GM23338 (cell line): ENCODE data around the gene SIAE. TPM values are rescaled to one million over a fixed set of nuclear protein-coding genes. Genes with fewer than 3 reads are reported as not detected.

ENCODE experiments used
- ATAC-seq: fragments of 200-7000 bp; cut with Tn5 transposase; 3 replicates; pipeline ENCODE4 v1.9.1; 2020
- DNase-seq: peaks from one replicate; pipeline ENCODE4 v3.0.0-alpha.2; 2015; ENCODE audit warnings: low spot score
- H2AFZ ChIP-seq: fragments of 200-600 bp; sonication (generic); 2 replicates; pipeline ENCODE4 v1.8.0; 2016; ENCODE audit warnings: antibody characterized with exemption, mild to moderate bottlenecking, moderate library complexity
- H3F3A ChIP-seq: fragments of 200-600 bp; sonication (generic); replicated peaks from 2 replicates; pipeline ENCODE4 v1.8.0; 2017; ENCODE audit warnings: antibody characterized with exemption, mixed run types, low read depth
- H3K27ac ChIP-seq: fragments of 200-600 bp; sonication (generic); 2 replicates; pipeline ENCODE4 v1.6.1; 2016; ENCODE audit warnings: low read depth
- H3K27me3 ChIP-seq: fragments of 200-600 bp; sonication (generic); 2 replicates; pipeline ENCODE4 v1.8.0; 2016; ENCODE audit warnings: mild to moderate bottlenecking, mixed run types, moderate library complexity; ENCODE audit not compliant: insufficient read depth
- H3K36me3 ChIP-seq: fragments of 200-600 bp; sonication (generic); 2 replicates; pipeline ENCODE4 v1.8.0; 2016; ENCODE audit warnings: mild to moderate bottlenecking; ENCODE audit not compliant: insufficient read depth
- H3K4me1 ChIP-seq: fragments of 200-600 bp; sonication (generic); 2 replicates; pipeline ENCODE4 v1.8.0; 2016; ENCODE audit warnings: mild to moderate bottlenecking, moderate library complexity; ENCODE audit not compliant: insufficient read depth
- H3K4me2 ChIP-seq: fragments of 200-600 bp; sonication (generic); 2 replicates; pipeline ENCODE4 v1.7.1; 2017; ENCODE audit warnings: mixed run types
- H3K4me3 ChIP-seq: fragments of 200-600 bp; sonication (generic); 2 replicates; pipeline ENCODE4 v1.6.1; 2016; ENCODE audit warnings: mixed run types
- H3K79me2 ChIP-seq: fragments of 200-600 bp; sonication (generic); replicated peaks from 2 replicates; pipeline ENCODE4 v1.8.0; 2017; ENCODE audit warnings: mild to moderate bottlenecking; ENCODE audit not compliant: insufficient read depth
- H3K9me2 ChIP-seq: fragments of 200-600 bp; sonication (generic); 2 replicates; pipeline ENCODE4 v1.8.0; 2017; ENCODE audit not compliant: insufficient read depth
- H4K20me1 ChIP-seq: fragments of 200-600 bp; sonication (generic); replicated peaks from 2 replicates; pipeline ENCODE4 v1.8.0; 2017; ENCODE audit warnings: mild to moderate bottlenecking; ENCODE audit not compliant: insufficient read depth
- H3K27ac Mint-ChIP-seq: 2 replicates; pipeline ENCODE4 v1.8.0; 2020; ENCODE audit warnings: inconsistent platforms, mild to moderate bottlenecking, moderate library complexity, mixed read lengths
- H3K27me3 Mint-ChIP-seq: 3 replicates; pipeline ENCODE4 v1.8.0; 2022; ENCODE audit warnings: low read depth, mild to moderate bottlenecking, moderate library complexity, mixed read lengths, inconsistent platforms; ENCODE audit not compliant: insufficient read depth, poor library complexity
- H3K36me3 Mint-ChIP-seq: 3 replicates; pipeline ENCODE4 v1.8.0; 2021; ENCODE audit warnings: low read depth, mild to moderate bottlenecking, inconsistent platforms, moderate library complexity, mixed read lengths
- H3K4me1 Mint-ChIP-seq: 3 replicates; pipeline ENCODE4 v1.8.0; 2020; ENCODE audit warnings: mild to moderate bottlenecking, inconsistent platforms, mixed read lengths
- H3K4me3 Mint-ChIP-seq: 3 replicates; pipeline ENCODE4 v1.8.0; 2021; ENCODE audit warnings: moderate library complexity, mild to moderate bottlenecking, inconsistent platforms, mixed read lengths
- H3K9me3 Mint-ChIP-seq: 3 replicates; pipeline ENCODE4 v1.8.0; 2020; ENCODE audit warnings: moderate library complexity, mild to moderate bottlenecking, inconsistent platforms, mixed read lengths
- CREB1 ChIP-seq: fragments of 250-450 bp; sonication (Bioruptor Pico); IDR thresholded peaks from 2 replicates; pipeline ENCODE4 v1.5.0; 2020; ENCODE audit warnings: low read depth, mild to moderate bottlenecking, moderate library complexity
- EZH2 ChIP-seq: fragments of 200-600 bp; sonication (generic); IDR thresholded peaks from one replicate; pipeline ENCODE4 v1.8.0; 2017; ENCODE audit warnings: antibody characterized with exemption, mild to moderate bottlenecking, low read depth; ENCODE audit not compliant: unreplicated experiment
- EZH2phosphoT487 ChIP-seq: fragments of 200-600 bp; sonication (generic); IDR thresholded peaks from one replicate; pipeline ENCODE4 v1.8.1; 2018; ENCODE audit warnings: antibody characterized with exemption; ENCODE audit not compliant: unreplicated experiment
- JUNB ChIP-seq: IDR thresholded peaks from one replicate; pipeline ENCODE4 v1.6.1; 2016; ENCODE audit warnings: antibody characterized with exemption; ENCODE audit not compliant: unreplicated experiment
- NANOG ChIP-seq: IDR thresholded peaks from 2 replicates; pipeline ENCODE4 v1.6.1; 2016; ENCODE audit warnings: antibody characterized with exemption, borderline replicate concordance
- POLR2AphosphoS5 ChIP-seq: IDR thresholded peaks from 2 replicates; pipeline ENCODE4 v1.6.1; 2016; ENCODE audit warnings: antibody characterized with exemption, low read depth
- STAT1 ChIP-seq: IDR thresholded peaks from one replicate; pipeline ENCODE4 v1.6.1; 2016; ENCODE audit warnings: antibody characterized with exemption; ENCODE audit not compliant: unreplicated experiment
- ZNF114 ChIP-seq: fragments of 250-450 bp; sonication (Bioruptor Pico); IDR thresholded peaks from 2 replicates; pipeline ENCODE4 v1.5.0; 2020; ENCODE audit warnings: mild to moderate bottlenecking, moderate library complexity
- ZNF331 ChIP-seq: fragments of 250-450 bp; sonication (Bioruptor Pico); IDR thresholded peaks from 2 replicates; pipeline ENCODE4 v1.5.0; 2020; ENCODE audit warnings: low read depth, mild to moderate bottlenecking, moderate library complexity
- polyA plus RNA-seq: library from polyadenylated mRNA; unstranded; fragments of >200 nt; fragmentation: Nextera tagmentation; extraction: Ambion mirVana; gene quantifications from 2 replicates; pipeline ENCODE4 v1.2.1, GENCODE V29; 2016
- total RNA-seq: library from RNA; depleted of rRNA; stranded (reverse); fragments of >200 nt; shearing (Covaris generic); gene quantifications from 2 replicates; pipeline ENCODE4 v1.2.3, GENCODE V29; 2014
- TF ChIP-seq, protein P1 (sequence below), 2 experiments: fragments of 200-600 bp in 1 of 2; sonication (generic) in 1 of 2; conservative IDR thresholded peaks; 2 replicates each; pipeline versions ENCODE4 v1.5.1 to v1.6.1; 2016 to 2017; ENCODE audit warnings: antibody characterized with exemption in 2 of 2, low read depth in 2 of 2, mild to moderate bottlenecking in 2 of 2, moderate library complexity in 1 of 2
- TF ChIP-seq, protein P2 (sequence below): IDR thresholded peaks from 2 replicates; pipeline ENCODE4 v1.6.1; 2016; ENCODE audit warnings: antibody characterized with exemption
- TF ChIP-seq, protein P3 (sequence below): IDR thresholded peaks from one replicate; pipeline ENCODE4 v1.6.1; 2018; ENCODE audit warnings: antibody characterized with exemption; ENCODE audit not compliant: unreplicated experiment
- TF ChIP-seq, protein P4 (sequence below): fragments of 250-450 bp; sonication (Bioruptor Pico); IDR thresholded peaks from 2 replicates; pipeline ENCODE4 v1.5.0; 2020; ENCODE audit warnings: mild to moderate bottlenecking, moderate library complexity

Gene SIAE
- total and polyA plus RNA-seq, 2 experiments from 2014 or later: 1.1 to 1.7 TPM

DNA sequence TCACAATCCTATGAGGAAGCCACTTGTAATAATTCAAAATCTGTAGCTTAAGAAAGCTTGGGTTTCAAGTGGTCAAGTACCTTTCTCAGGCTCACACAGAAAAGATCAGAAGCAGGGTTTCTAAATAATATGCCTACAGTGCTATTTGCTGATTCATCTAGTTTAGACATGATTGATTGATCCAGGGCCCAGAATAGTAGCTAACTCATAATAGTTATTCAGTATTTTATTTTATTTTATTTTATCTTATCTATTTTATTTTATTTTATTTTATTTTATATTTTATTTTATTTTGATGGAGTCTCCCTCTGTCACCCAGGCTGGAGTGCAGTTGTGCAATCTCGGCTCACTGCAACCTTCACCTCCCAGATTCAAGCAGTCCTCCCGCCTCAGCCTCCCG is 78.2 kb downstream of the SIAE start:
- Histone ChIP-seq H3K27me3 (no peaks in the 10 kb centered on the region), H3K36me3 (no peaks in the 10 kb centered on the region)

More for the DNA sequence above, 78.2 kb downstream of the SIAE start:
- no peaks in the 10 kb centered on the region for H3K9me2 ChIP-seq
- DNase-seq: no peak
- no peaks in the 10 kb centered on the region for H4K20me1 ChIP-seq
- H3K4me2 ChIP-seq: no peak overlapping the region
- 0 out of 2 replicates have a peak, but pooled peaks cover 1% of the 10 kb centered on the region for H3K4me1 ChIP-seq
- H3K4me3 ChIP-seq: no peak overlapping the region
- H2AFZ ChIP-seq: no peak overlapping the region
- H3K4me3 Mint-ChIP-seq: no peak overlapping the region
- no peak for ATAC-seq
- no peaks in the 10 kb centered on the region for H3K9me3 Mint-ChIP-seq
- H3K4me1 Mint-ChIP-seq: no peaks in the 10 kb centered on the region
- TF ChIP-seq POLR2AphosphoS5 (no peak), JUNB (no peak), EZH2 (no peak), NANOG (no peak), ZNF114 (no peak), EZH2phosphoT487 (no peak), CREB1 (CRISPR knock-in tag) (no peak), ZNF331 (CRISPR knock-in tag) (no peak), STAT1 (no peak)
- TF ChIP-seq, protein P1, sequence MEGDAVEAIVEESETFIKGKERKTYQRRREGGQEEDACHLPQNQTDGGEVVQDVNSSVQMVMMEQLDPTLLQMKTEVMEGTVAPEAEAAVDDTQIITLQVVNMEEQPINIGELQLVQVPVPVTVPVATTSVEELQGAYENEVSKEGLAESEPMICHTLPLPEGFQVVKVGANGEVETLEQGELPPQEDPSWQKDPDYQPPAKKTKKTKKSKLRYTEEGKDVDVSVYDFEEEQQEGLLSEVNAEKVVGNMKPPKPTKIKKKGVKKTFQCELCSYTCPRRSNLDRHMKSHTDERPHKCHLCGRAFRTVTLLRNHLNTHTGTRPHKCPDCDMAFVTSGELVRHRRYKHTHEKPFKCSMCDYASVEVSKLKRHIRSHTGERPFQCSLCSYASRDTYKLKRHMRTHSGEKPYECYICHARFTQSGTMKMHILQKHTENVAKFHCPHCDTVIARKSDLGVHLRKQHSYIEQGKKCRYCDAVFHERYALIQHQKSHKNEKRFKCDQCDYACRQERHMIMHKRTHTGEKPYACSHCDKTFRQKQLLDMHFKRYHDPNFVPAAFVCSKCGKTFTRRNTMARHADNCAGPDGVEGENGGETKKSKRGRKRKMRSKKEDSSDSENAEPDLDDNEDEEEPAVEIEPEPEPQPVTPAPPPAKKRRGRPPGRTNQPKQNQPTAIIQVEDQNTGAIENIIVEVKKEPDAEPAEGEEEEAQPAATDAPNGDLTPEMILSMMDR (conservative IDR thresholded peaks at IDR 0.05; ENCODE audit: low read depth in 2 of 2): no peak
- TF ChIP-seq, protein P2, sequence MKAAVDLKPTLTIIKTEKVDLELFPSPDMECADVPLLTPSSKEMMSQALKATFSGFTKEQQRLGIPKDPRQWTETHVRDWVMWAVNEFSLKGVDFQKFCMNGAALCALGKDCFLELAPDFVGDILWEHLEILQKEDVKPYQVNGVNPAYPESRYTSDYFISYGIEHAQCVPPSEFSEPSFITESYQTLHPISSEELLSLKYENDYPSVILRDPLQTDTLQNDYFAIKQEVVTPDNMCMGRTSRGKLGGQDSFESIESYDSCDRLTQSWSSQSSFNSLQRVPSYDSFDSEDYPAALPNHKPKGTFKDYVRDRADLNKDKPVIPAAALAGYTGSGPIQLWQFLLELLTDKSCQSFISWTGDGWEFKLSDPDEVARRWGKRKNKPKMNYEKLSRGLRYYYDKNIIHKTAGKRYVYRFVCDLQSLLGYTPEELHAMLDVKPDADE: no peak
- TF ChIP-seq, protein P3, sequence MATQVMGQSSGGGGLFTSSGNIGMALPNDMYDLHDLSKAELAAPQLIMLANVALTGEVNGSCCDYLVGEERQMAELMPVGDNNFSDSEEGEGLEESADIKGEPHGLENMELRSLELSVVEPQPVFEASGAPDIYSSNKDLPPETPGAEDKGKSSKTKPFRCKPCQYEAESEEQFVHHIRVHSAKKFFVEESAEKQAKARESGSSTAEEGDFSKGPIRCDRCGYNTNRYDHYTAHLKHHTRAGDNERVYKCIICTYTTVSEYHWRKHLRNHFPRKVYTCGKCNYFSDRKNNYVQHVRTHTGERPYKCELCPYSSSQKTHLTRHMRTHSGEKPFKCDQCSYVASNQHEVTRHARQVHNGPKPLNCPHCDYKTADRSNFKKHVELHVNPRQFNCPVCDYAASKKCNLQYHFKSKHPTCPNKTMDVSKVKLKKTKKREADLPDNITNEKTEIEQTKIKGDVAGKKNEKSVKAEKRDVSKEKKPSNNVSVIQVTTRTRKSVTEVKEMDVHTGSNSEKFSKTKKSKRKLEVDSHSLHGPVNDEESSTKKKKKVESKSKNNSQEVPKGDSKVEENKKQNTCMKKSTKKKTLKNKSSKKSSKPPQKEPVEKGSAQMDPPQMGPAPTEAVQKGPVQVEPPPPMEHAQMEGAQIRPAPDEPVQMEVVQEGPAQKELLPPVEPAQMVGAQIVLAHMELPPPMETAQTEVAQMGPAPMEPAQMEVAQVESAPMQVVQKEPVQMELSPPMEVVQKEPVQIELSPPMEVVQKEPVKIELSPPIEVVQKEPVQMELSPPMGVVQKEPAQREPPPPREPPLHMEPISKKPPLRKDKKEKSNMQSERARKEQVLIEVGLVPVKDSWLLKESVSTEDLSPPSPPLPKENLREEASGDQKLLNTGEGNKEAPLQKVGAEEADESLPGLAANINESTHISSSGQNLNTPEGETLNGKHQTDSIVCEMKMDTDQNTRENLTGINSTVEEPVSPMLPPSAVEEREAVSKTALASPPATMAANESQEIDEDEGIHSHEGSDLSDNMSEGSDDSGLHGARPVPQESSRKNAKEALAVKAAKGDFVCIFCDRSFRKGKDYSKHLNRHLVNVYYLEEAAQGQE: no peak
- TF ChIP-seq, protein P4, sequence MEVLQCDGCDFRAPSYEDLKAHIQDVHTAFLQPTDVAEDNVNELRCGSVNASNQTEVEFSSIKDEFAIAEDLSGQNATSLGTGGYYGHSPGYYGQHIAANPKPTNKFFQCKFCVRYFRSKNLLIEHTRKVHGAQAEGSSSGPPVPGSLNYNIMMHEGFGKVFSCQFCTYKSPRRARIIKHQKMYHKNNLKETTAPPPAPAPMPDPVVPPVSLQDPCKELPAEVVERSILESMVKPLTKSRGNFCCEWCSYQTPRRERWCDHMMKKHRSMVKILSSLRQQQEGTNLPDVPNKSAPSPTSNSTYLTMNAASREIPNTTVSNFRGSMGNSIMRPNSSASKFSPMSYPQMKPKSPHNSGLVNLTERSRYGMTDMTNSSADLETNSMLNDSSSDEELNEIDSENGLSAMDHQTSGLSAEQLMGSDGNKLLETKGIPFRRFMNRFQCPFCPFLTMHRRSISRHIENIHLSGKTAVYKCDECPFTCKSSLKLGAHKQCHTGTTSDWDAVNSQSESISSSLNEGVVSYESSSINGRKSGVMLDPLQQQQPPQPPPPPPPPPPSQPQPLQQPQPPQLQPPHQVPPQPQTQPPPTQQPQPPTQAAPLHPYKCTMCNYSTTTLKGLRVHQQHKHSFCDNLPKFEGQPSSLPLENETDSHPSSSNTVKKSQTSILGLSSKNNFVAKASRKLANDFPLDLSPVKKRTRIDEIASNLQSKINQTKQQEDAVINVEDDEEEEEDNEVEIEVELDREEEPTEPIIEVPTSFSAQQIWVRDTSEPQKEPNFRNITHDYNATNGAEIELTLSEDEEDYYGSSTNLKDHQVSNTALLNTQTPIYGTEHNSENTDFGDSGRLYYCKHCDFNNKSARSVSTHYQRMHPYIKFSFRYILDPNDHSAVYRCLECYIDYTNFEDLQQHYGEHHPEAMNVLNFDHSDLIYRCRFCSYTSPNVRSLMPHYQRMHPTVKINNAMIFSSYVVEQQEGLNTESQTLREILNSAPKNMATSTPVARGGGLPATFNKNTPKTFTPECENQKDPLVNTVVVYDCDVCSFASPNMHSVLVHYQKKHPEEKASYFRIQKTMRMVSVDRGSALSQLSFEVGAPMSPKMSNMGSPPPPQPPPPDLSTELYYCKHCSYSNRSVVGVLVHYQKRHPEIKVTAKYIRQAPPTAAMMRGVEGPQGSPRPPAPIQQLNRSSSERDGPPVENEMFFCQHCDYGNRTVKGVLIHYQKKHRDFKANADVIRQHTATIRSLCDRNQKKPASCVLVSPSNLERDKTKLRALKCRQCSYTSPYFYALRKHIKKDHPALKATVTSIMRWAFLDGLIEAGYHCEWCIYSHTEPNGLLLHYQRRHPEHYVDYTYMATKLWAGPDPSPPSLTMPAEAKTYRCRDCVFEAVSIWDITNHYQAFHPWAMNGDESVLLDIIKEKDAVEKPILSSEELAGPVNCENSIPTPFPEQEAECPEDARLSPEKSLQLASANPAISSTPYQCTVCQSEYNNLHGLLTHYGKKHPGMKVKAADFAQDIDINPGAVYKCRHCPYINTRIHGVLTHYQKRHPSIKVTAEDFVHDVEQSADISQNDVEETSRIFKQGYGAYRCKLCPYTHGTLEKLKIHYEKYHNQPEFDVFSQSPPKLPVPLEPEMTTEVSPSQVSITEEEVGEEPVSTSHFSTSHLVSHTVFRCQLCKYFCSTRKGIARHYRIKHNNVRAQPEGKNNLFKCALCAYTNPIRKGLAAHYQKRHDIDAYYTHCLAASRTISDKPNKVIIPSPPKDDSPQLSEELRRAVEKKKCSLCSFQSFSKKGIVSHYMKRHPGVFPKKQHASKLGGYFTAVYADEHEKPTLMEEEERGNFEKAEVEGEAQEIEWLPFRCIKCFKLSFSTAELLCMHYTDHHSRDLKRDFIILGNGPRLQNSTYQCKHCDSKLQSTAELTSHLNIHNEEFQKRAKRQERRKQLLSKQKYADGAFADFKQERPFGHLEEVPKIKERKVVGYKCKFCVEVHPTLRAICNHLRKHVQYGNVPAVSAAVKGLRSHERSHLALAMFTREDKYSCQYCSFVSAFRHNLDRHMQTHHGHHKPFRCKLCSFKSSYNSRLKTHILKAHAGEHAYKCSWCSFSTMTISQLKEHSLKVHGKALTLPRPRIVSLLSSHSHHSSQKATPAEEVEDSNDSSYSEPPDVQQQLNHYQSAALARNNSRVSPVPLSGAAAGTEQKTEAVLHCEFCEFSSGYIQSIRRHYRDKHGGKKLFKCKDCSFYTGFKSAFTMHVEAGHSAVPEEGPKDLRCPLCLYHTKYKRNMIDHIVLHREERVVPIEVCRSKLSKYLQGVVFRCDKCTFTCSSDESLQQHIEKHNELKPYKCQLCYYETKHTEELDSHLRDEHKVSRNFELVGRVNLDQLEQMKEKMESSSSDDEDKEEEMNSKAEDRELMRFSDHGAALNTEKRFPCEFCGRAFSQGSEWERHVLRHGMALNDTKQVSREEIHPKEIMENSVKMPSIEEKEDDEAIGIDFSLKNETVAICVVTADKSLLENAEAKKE (CRISPR knock-in tag): no peak
- H3K27me3 Mint-ChIP-seq: no peaks in the 10 kb centered on the region
- H3F3A ChIP-seq: no peaks in the 10 kb centered on the region
- H3K36me3 Mint-ChIP-seq: no peaks in the 10 kb centered on the region
- H3K27ac ChIP-seq: no peak overlapping the region
- H3K79me2 ChIP-seq: no peaks in the 10 kb centered on the region
- H3K27ac Mint-ChIP-seq: no peak overlapping the region
